ENCODE data around the gene ATG10.
"Not testable (repeated sequence)": the region's sequence is repeated elsewhere in the genome, so short reads cannot be mapped to it uniquely, and the experiment has no call there.

Gene ATG10

GRCh38 chr5:82045554-82046275, 73.9 kb downstream of the ATG10 start:
- no peak overlapping the region for H3K27ac ChIP-seq
- TF ChIP-seq CTCF (conservative IDR thresholded peaks at IDR 0.05), result no peak

- H3K27ac ChIP-seq, result no peak overlapping the region
- no peak for TF ChIP-seq CTCF (conservative IDR thresholded peaks at IDR 0.05)
Observed at GRCh38 chr5:82046276-82046647, 74.4 kb downstream of the ATG10 start.

GRCh38 chr5:82050955-82051354, 79.1 kb downstream of the ATG10 start:
- TF ChIP-seq CTCF (conservative IDR thresholded peaks at IDR 0.05), result no peak
- no peak overlapping the region for H3K27ac ChIP-seq

GRCh38 chr5:82054004-82054710, 82.3 kb downstream of the ATG10 start:
- H3K27ac ChIP-seq, result no peak overlapping the region
- no peak for TF ChIP-seq CTCF (conservative IDR thresholded peaks at IDR 0.05)

- no peak for TF ChIP-seq CTCF (conservative IDR thresholded peaks at IDR 0.05)
- H3K27ac ChIP-seq, result no peak overlapping the region
Observed at GRCh38 chr5:82057051-82057450, 85.2 kb downstream of the ATG10 start.

GRCh38 chr5:82058710-82059109, 86.9 kb downstream of the ATG10 start:
- TF ChIP-seq CTCF (conservative IDR thresholded peaks at IDR 0.05), result no peak
- no peak overlapping the region for H3K27ac ChIP-seq

GRCh38 chr5:82066791-82067190, 95.0 kb downstream of the ATG10 start:
- H3K27ac ChIP-seq, result no peak overlapping the region
- no peak for TF ChIP-seq CTCF (conservative IDR thresholded peaks at IDR 0.05)

GRCh38 chr5:82068042-82068441, 96.2 kb downstream of the ATG10 start:
- H3K27ac ChIP-seq, result not testable (repeated sequence)
